OCI-LY3 (cell line): ENCODE results near the gene SATB2.

ENCODE experiments used
- EZH2phosphoT487 ChIP-seq: fragments of 200-600 bp; shearing (Covaris generic); IDR thresholded peaks from 2 replicates; pipeline ENCODE4 v1.6.1; 2018; ENCODE audit warnings: antibody characterized with exemption, mixed run types, low read depth
- TF ChIP-seq, protein P1 (sequence below): fragments of 200-600, 300-600 bp; sonication (generic); IDR thresholded peaks from 2 replicates; pipeline ENCODE4 v1.5.1; 2014; ENCODE audit warnings: antibody characterized with exemption, low read length, low read depth

DNA sequence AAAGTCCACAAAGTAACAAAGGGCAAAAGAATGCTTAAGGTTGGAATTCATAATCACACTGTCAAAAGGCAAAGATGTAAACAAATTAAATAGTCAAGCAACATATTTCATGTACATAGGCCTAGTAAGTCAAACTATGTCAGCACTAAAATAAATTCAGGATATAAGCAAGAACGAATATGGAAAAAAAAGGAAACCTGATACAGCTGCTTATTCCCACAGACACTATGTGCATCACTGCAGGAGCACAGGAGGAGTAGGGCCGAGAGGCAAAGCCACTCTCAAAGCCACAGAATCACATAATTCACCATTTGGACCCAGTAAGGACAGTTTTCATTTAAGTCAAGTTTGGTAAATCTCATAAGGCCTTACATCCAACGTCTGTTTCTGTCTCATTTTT is 116.6 kb downstream of the SATB2 start:
- no peak for TF ChIP-seq EZH2phosphoT487
- TF ChIP-seq, protein P1, sequence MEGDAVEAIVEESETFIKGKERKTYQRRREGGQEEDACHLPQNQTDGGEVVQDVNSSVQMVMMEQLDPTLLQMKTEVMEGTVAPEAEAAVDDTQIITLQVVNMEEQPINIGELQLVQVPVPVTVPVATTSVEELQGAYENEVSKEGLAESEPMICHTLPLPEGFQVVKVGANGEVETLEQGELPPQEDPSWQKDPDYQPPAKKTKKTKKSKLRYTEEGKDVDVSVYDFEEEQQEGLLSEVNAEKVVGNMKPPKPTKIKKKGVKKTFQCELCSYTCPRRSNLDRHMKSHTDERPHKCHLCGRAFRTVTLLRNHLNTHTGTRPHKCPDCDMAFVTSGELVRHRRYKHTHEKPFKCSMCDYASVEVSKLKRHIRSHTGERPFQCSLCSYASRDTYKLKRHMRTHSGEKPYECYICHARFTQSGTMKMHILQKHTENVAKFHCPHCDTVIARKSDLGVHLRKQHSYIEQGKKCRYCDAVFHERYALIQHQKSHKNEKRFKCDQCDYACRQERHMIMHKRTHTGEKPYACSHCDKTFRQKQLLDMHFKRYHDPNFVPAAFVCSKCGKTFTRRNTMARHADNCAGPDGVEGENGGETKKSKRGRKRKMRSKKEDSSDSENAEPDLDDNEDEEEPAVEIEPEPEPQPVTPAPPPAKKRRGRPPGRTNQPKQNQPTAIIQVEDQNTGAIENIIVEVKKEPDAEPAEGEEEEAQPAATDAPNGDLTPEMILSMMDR = no peak
